H1 (cell line): ENCODE measurements around the gene KLHL30. TPM values are rescaled to one million over a fixed set of nuclear protein-coding genes. Genes with fewer than 3 reads are reported as not detected.

Experiments used
- CTCF ChIA-PET: fragments of 300-600 bp; sonication (Branson Sonifier 250); formaldehyde crosslinking; loops from one replicate; lab custom pipeline; 2021; ENCODE audit not compliant: partially characterized antibody; lab: Charles Lee
- POLR2A ChIA-PET: fragments of 300-600 bp; sonication (Branson Sonifier 250); formaldehyde crosslinking; loops from one replicate; lab custom pipeline; 2021; ENCODE audit warnings: inconsistent platforms; ENCODE audit not compliant: partially characterized antibody; lab: Charles Lee
- DNase-seq, 2 experiments: peaks; one replicate each; pipeline versions ENCODE4 v3.0.0 to v3.0.0-alpha.2; 2010 to 2022; ENCODE audit warnings: low spot score in 2 of 2, low read depth in 1 of 2, mixed read lengths in 1 of 2
- FAIRE-seq: peaks from 2 replicates; lab custom pipeline; 2011; peaks lifted over from hg19 to GRCh38; lab: Jason Lieb, UNC
- H2AFZ ChIP-seq: 2 replicates; pipeline ENCODE4 v1.8.1; 2012; ENCODE audit warnings: low read length, inconsistent platforms
- H2AK5ac ChIP-seq: 2 replicates; pipeline ENCODE4 v1.6.1; 2013; ENCODE audit warnings: low read depth, low read length
- H2BK120ac ChIP-seq: replicated peaks from 2 replicates; pipeline ENCODE3; 2013; ENCODE audit warnings: low read depth, low read length, inconsistent platforms
- H2BK12ac ChIP-seq: 2 replicates; pipeline ENCODE4 v1.6.1; 2013; ENCODE audit warnings: low read depth, low read length
- H2BK15ac ChIP-seq: 2 replicates; pipeline ENCODE4 v1.6.1; 2013; ENCODE audit warnings: low read length
- H2BK20ac ChIP-seq: 2 replicates; pipeline ENCODE4 v1.6.1; 2013; ENCODE audit warnings: low read length
- H2BK5ac ChIP-seq: 2 replicates; pipeline ENCODE4 v1.6.1; 2013; ENCODE audit warnings: low read depth, low read length
- H3K14ac ChIP-seq: 2 replicates; pipeline ENCODE4 v1.6.1; 2013; ENCODE audit warnings: inconsistent platforms; ENCODE audit not compliant: insufficient read length
- H3K18ac ChIP-seq: 2 replicates; pipeline ENCODE4 v1.6.1; 2013; ENCODE audit warnings: low read length; ENCODE audit errors: extremely low read depth
- H3K23ac ChIP-seq: 2 replicates; pipeline ENCODE4 v1.6.1; 2013; ENCODE audit warnings: inconsistent platforms; ENCODE audit not compliant: insufficient read length
- H3K23me2 ChIP-seq: 2 replicates; pipeline ENCODE4 v1.6.1; 2013; ENCODE audit warnings: low read depth, low read length
- H3K27ac ChIP-seq: 2 replicates; pipeline ENCODE4 v1.6.1; 2011; ENCODE audit warnings: low read depth, low read length, inconsistent platforms
- H3K27me3 ChIP-seq, 4 experiments: replicated peaks in 1 of 4; 1 replicate in 1 of 4; 2 replicates in 3 of 4; pipeline versions ENCODE4 v1.6.1 to v1.8.1; 2011 to 2013; ENCODE audit warnings: low read length in 3 of 4, mild to moderate bottlenecking in 3 of 4, inconsistent platforms in 2 of 4, mixed read lengths in 2 of 4, moderate library complexity in 1 of 4; ENCODE audit not compliant: control insufficient read depth in 3 of 4, insufficient read depth in 3 of 4; ENCODE audit errors: extremely low read depth in 1 of 4
- H3K36me3 ChIP-seq, 4 experiments: 2 replicates each; pipeline versions ENCODE4 v1.6.1 to v1.8.1; 2011 to 2013; ENCODE audit warnings: mild to moderate bottlenecking in 4 of 4, low read length in 3 of 4, moderate library complexity in 2 of 4, control low read depth in 1 of 4, inconsistent platforms in 1 of 4; ENCODE audit not compliant: insufficient read depth in 4 of 4, control insufficient read depth in 2 of 4
- H3K4ac ChIP-seq: replicated peaks from 2 replicates; pipeline ENCODE3; 2013; ENCODE audit warnings: low read length, low read depth, mixed read lengths, inconsistent platforms; ENCODE audit not compliant: insufficient read length
- H3K4me1 ChIP-seq, 4 experiments: replicated peaks in 1 of 4; 1 replicate in 1 of 4; 2 replicates in 3 of 4; pipeline versions ENCODE4 v1.6.1 to v1.8.1; 2011 to 2013; ENCODE audit warnings: low read length in 3 of 4, inconsistent platforms in 2 of 4, mixed read lengths in 1 of 4; ENCODE audit not compliant: insufficient read depth in 4 of 4, control insufficient read depth in 3 of 4
- H3K4me2 ChIP-seq, 2 experiments: 2 replicates each; pipeline versions ENCODE4 v1.6.1 to v1.8.1; 2011 to 2013; ENCODE audit warnings: low read depth in 2 of 2, low read length in 2 of 2, control low read depth in 1 of 2, inconsistent platforms in 1 of 2, mild to moderate bottlenecking in 1 of 2; ENCODE audit not compliant: insufficient read depth in 1 of 2
- H3K4me3 ChIP-seq, 4 experiments: fragments of 200-600, 300-600 bp in 1 of 4; sonication (generic), shearing (Covaris generic), sonication (Bioruptor Twin) in 1 of 4; 2 replicates each; pipeline versions ENCODE4 v1.5.1 to v1.8.1; 2011 to 2016; ENCODE audit warnings: low read length in 4 of 4, low read depth in 3 of 4, control low read depth in 2 of 4, inconsistent platforms in 2 of 4, mild to moderate bottlenecking in 2 of 4, mixed read lengths in 1 of 4, moderate library complexity in 1 of 4; ENCODE audit not compliant: insufficient read depth in 2 of 4; ENCODE audit errors: extremely low read depth in 1 of 4
- H3K56ac ChIP-seq: replicated peaks from 2 replicates; pipeline ENCODE3; 2013; ENCODE audit warnings: low read depth, mild to moderate bottlenecking, mixed read lengths, low read length, inconsistent platforms; ENCODE audit not compliant: insufficient read length
- H3K79me1 ChIP-seq: 2 replicates; pipeline ENCODE4 v1.6.1; 2013; ENCODE audit warnings: low read depth, low read length, control low read depth
- H3K79me2 ChIP-seq, 2 experiments: 2 replicates each; pipeline versions ENCODE4 v1.6.1 to v1.8.1; 2012 to 2013; ENCODE audit warnings: low read length in 2 of 2, mild to moderate bottlenecking in 2 of 2, inconsistent platforms in 1 of 2; ENCODE audit not compliant: insufficient read depth in 2 of 2, control insufficient read depth in 1 of 2
- H3K9ac ChIP-seq, 4 experiments: replicated peaks in 1 of 4; 1 replicate in 1 of 4; 2 replicates in 3 of 4; pipeline versions ENCODE4 v1.6.1 to v1.8.1; 2011 to 2013; ENCODE audit warnings: low read depth in 3 of 4, low read length in 3 of 4, control low read depth in 2 of 4, mild to moderate bottlenecking in 2 of 4, moderate library complexity in 2 of 4, inconsistent platforms in 1 of 4; ENCODE audit errors: extremely low read depth in 1 of 4
- H3K9me3 ChIP-seq, 2 experiments: 2 replicates each; pipeline versions ENCODE4 v1.6.1 to v1.8.1; 2012 to 2013; ENCODE audit warnings: mild to moderate bottlenecking in 2 of 2, moderate library complexity in 2 of 2, control low read depth in 1 of 2, inconsistent platforms in 1 of 2, low read depth in 1 of 2, low read length in 1 of 2, mixed read lengths in 1 of 2; ENCODE audit not compliant: insufficient read depth in 2 of 2
- H4K20me1 ChIP-seq, 2 experiments: replicated peaks in 1 of 2; 2 replicates each; pipeline versions ENCODE3 to v1.8.1; 2011 to 2013; ENCODE audit warnings: inconsistent platforms in 2 of 2, low read length in 2 of 2, mild to moderate bottlenecking in 1 of 2; ENCODE audit not compliant: insufficient read depth in 2 of 2, control insufficient read depth in 1 of 2
- H4K5ac ChIP-seq: 2 replicates; pipeline ENCODE4 v1.6.1; 2013; ENCODE audit warnings: low read length, low read depth, mixed read lengths, inconsistent platforms; ENCODE audit not compliant: insufficient read length
- H4K8ac ChIP-seq: 2 replicates; pipeline ENCODE4 v1.8.0; 2013; ENCODE audit warnings: mild to moderate bottlenecking, moderate library complexity, low read length, inconsistent platforms; ENCODE audit not compliant: insufficient read depth; ENCODE audit errors: extremely low read depth
- H4K91ac ChIP-seq: replicated peaks from 2 replicates; pipeline ENCODE3; 2013; ENCODE audit warnings: low read length, mixed read lengths, inconsistent platforms; ENCODE audit not compliant: insufficient read length
- BACH1 ChIP-seq: IDR thresholded peaks from 2 replicates; pipeline ENCODE4 v1.6.1; 2012; ENCODE audit warnings: low read length, improper control_type of control experiment
- CEBPB ChIP-seq: IDR thresholded peaks from 2 replicates; pipeline ENCODE4 v1.6.1; 2012; ENCODE audit warnings: low read depth, low read length
- CHD1 ChIP-seq: IDR thresholded peaks from 2 replicates; pipeline ENCODE4 v1.6.1; 2012; ENCODE audit warnings: low read depth, low read length, improper control_type of control experiment
- CHD2 ChIP-seq: IDR thresholded peaks from 2 replicates; pipeline ENCODE4 v1.6.1; 2012; ENCODE audit warnings: low read length, improper control_type of control experiment
- CTBP2 ChIP-seq: IDR thresholded peaks from 2 replicates; pipeline ENCODE4 v1.7.0; 2011; ENCODE audit warnings: borderline replicate concordance, mild to moderate bottlenecking, moderate library complexity, mixed read lengths, low read length; ENCODE audit not compliant: insufficient read depth, insufficient read length
- FOSL1 ChIP-seq: IDR thresholded peaks from 2 replicates; pipeline ENCODE4 v1.6.1; 2011; ENCODE audit warnings: mild to moderate bottlenecking, low read depth, low read length, moderate library complexity; ENCODE audit not compliant: insufficient read depth
- JUND ChIP-seq: IDR thresholded peaks from 2 replicates; pipeline ENCODE4 v1.6.1; 2011; ENCODE audit warnings: mild to moderate bottlenecking, improper control_type of control experiment, low read length
- KDM4A ChIP-seq: IDR thresholded peaks from one replicate; pipeline ENCODE4 v1.7.1; 2012; ENCODE audit warnings: low read depth, mild to moderate bottlenecking, moderate library complexity, low read length, inconsistent platforms; ENCODE audit not compliant: severe bottlenecking
- MAFK ChIP-seq: IDR thresholded peaks from 2 replicates; pipeline ENCODE4 v1.6.1; 2012; ENCODE audit warnings: low read depth, mild to moderate bottlenecking, improper control_type of control experiment, low read length
- PHF8 ChIP-seq: fragments of 200-600 bp; sonication (generic); conservative IDR thresholded peaks from 2 replicates; pipeline ENCODE4 v1.7.1; 2012; ENCODE audit warnings: low read depth, mild to moderate bottlenecking, inconsistent platforms, low read length, moderate library complexity
- POLR2A ChIP-seq, 2 experiments: IDR thresholded peaks; 1 replicate in 1 of 2; 2 replicates in 1 of 2; pipeline ENCODE4 v1.6.1; 2011; ENCODE audit warnings: low read depth in 2 of 2, low read length in 2 of 2, mild to moderate bottlenecking in 2 of 2; ENCODE audit errors: control extremely low read depth in 1 of 2
- POU5F1 ChIP-seq: IDR thresholded peaks from 2 replicates; pipeline ENCODE4 v1.6.1; 2011; ENCODE audit warnings: low read depth, mild to moderate bottlenecking, low read length, moderate library complexity
- RAD21 ChIP-seq, 2 experiments: IDR thresholded peaks in 1 of 2; conservative IDR thresholded peaks in 1 of 2; 2 replicates each; pipeline ENCODE4 v1.6.1; 2011; ENCODE audit warnings: low read depth in 2 of 2, low read length in 2 of 2, improper control_type of control experiment in 1 of 2, inconsistent platforms in 1 of 2, mild to moderate bottlenecking in 1 of 2, moderate library complexity in 1 of 2
- SP4 ChIP-seq: IDR thresholded peaks from 2 replicates; pipeline ENCODE4 v1.6.1; 2012; ENCODE audit warnings: low read length, inconsistent platforms
- TAF1 ChIP-seq: IDR thresholded peaks from 2 replicates; pipeline ENCODE4 v1.6.1; 2011; ENCODE audit warnings: mild to moderate bottlenecking, low read depth, low read length
- TBP ChIP-seq: IDR thresholded peaks from 2 replicates; pipeline ENCODE4 v1.6.1; 2011; ENCODE audit warnings: low read depth, low read length, improper control_type of control experiment
- TCF12 ChIP-seq: IDR thresholded peaks from 2 replicates; pipeline ENCODE4 v1.6.1; 2011; ENCODE audit warnings: low read depth, mild to moderate bottlenecking, low read length
- WGBS, 2 experiments: shearing (Covaris generic) in 1 of 2; methylation state at CpG; one replicate each; pipeline versions ENCODE4 v1.1.6 to v1.1.7; 2013 to 2015; ENCODE audit warnings: low lambda C conversion rate in 2 of 2, mixed read lengths in 2 of 2, inconsistent platforms in 1 of 2, low coverage in 1 of 2, missing lambda C conversion rate in 1 of 2; ENCODE audit not compliant: insufficient replicate concordance in 2 of 2, insufficient coverage in 1 of 2, insufficient read length in 1 of 2; ENCODE audit errors: extremely low coverage in 1 of 2, missing lambda C conversion rate in 1 of 2; 5-methylcytosine and 5-hydroxymethylcytosine counted together
- polyA plus RNA-seq, 7 experiments: library from polyadenylated mRNA; depleted of rRNA in 3 of 7; stranded (reverse) in 5 of 7; unstranded in 2 of 7; fragments of >200 nt in 5 of 7; fragments of 200-250 nt in 2 of 7; gene quantifications; 1 replicate in 5 of 7; 2 replicates in 1 of 7; 4 replicates in 1 of 7; pipeline versions ENCODE4 v1.2.1 to v1.2.3, GENCODE V29; 2011 to 2013; ENCODE audit warnings: missing spikeins in 2 of 7, mixed read lengths in 2 of 7
- total RNA-seq: library from RNA; stranded (reverse); fragmentation: NEBNext Ultra II Directional; extraction: Animal tissue kit (Norgen Biotek cat#: 25700); gene quantifications from 2 replicates; pipeline ENCODE4 v1.2.1, GENCODE V29; 2021

The KLHL30 gene
- total and polyA plus RNA-seq, 2 of the 8 experiments (the other 6 are each of a cell fraction or from before 2014, with no cell fraction given), result not detected

GRCh38 chr2:238180554-238180953 lies 42.1 kb downstream of the KLHL30 start:
- no peak overlapping the region for H3K27ac ChIP-seq
- H3K56ac ChIP-seq, result no peak overlapping the region
- H2BK12ac ChIP-seq, result no peak overlapping the region
- no peak overlapping the region for H3K23ac ChIP-seq
- H2AK5ac ChIP-seq, result no peak overlapping the region
- H2BK120ac ChIP-seq, result no peak overlapping the region
- no peak overlapping the region for H4K8ac ChIP-seq
- no peak overlapping the region for H3K14ac ChIP-seq
- DNase-seq (no peak), FAIRE-seq (no peak)
- H3K79me1 ChIP-seq, result 0 out of 2 replicates have a peak, but pooled peaks cover 2% of the 10 kb centered on the region
- no peaks in the 10 kb centered on the region for H3K4me1 ChIP-seq
- ChIA-PET CTCF (no interaction called here), POLR2A (no interaction called here)
- H3K4me3 ChIP-seq, result no peak overlapping the region
- no peak overlapping the region for H2BK5ac ChIP-seq
- H2AFZ ChIP-seq, result no peak overlapping the region
- peaks cover 3 to 5% of the 10 kb centered on the region in 2 experiments for H4K20me1 ChIP-seq
- no peak overlapping the region for H2BK20ac ChIP-seq
- no peaks in the 10 kb centered on the region for H3K27me3 ChIP-seq
- H3K4me2 ChIP-seq, result no peak overlapping the region
- no peaks in the 10 kb centered on the region for H3K9me3 ChIP-seq
- no peak overlapping the region for H3K18ac ChIP-seq
- no peak overlapping the region for H2BK15ac ChIP-seq
- H3K36me3 ChIP-seq, result peaks cover 21 to 78% (median 50%) of the 10 kb centered on the region in 4 experiments
- WGBS, 2 experiments, result 88% methylated on average over 5 of the region's 5 CpGs; no CpG with 5 or more reads in 1 of the 2 experiments
- no peak overlapping the region for H3K4ac ChIP-seq
- H4K91ac ChIP-seq, result no peak overlapping the region
- no peaks in the 10 kb centered on the region for H3K23me2 ChIP-seq
- H3K79me2 ChIP-seq, result no peaks in the 10 kb centered on the region
- H3K9ac ChIP-seq, result no peak overlapping the region
- H4K5ac ChIP-seq, result no peak overlapping the region
- no peak for TF ChIP-seq MAFK
- TF ChIP-seq KDM4A, result no peak
- no peak for TF ChIP-seq TBP
- no peak for TF ChIP-seq TAF1
- TF ChIP-seq POU5F1, result no peak
- no peak for TF ChIP-seq CHD2
- TF ChIP-seq CTBP2, result no peak
- no peak for TF ChIP-seq TCF12
- no peak for TF ChIP-seq SP4
- TF ChIP-seq PHF8, result no peak
- TF ChIP-seq POLR2A (IDR thresholded peaks at IDR 0.05; ENCODE audit: control extremely low read depth in 1 of 2, low read depth in 2 of 2, low read length in 2 of 2), result no peak
- no peak for TF ChIP-seq RAD21 (IDR thresholded peaks at IDR 0.05 in 1 of 2, conservative IDR thresholded peaks at IDR 0.05 in 1 of 2; ENCODE audit: low read depth in 2 of 2, low read length in 2 of 2)
- TF ChIP-seq CHD1, result no peak
- TF ChIP-seq CEBPB, result no peak
- TF ChIP-seq JUND, result no peak
- no peak for TF ChIP-seq BACH1
- TF ChIP-seq FOSL1, result no peak
